Tongue (tissue), 1 donor: Measurements from ENCODE around the gene ZDHHC22. TPM values are rescaled to one million over a fixed set of nuclear protein-coding genes. Genes with fewer than 3 reads are reported as not detected.

ENCODE experiments used
- total RNA-seq: library from RNA; depleted of rRNA; stranded (reverse); fragments of >200 nt; gene quantifications from one replicate; pipeline ENCODE4 v1.2.3, GENCODE V29; 2014

ZDHHC22 gene
- total RNA-seq, 1 donor from 2014 or later = 0.41 TPM

Other genes starting within 250 kb of the ZDHHC22 start
- gene IRF2BPL, start 113.1 kb downstream of the ZDHHC22 start, total RNA-seq = 47.7 TPM
- gene CIPC, start 43.5 kb downstream of the ZDHHC22 start, total RNA-seq = 42.4 TPM
- 0.92 TPM for gene TMEM63C, start 40.0 kb upstream of the ZDHHC22 start, total RNA-seq
- not detected for gene NGB, start 129.4 kb upstream of the ZDHHC22 start, total RNA-seq
- gene POMT2, start 179.1 kb upstream of the ZDHHC22 start, total RNA-seq = 26.8 TPM
- 8.9 TPM for gene GSTZ1, start 179.2 kb upstream of the ZDHHC22 start, total RNA-seq
- gene TMED8, start 235.3 kb upstream of the ZDHHC22 start, total RNA-seq = 7.2 TPM
- 0.51 TPM for gene SAMD15, start 235.6 kb upstream of the ZDHHC22 start, total RNA-seq